ENCODE measurements around the gene ZBTB32. TPM values are rescaled to one million over a fixed set of nuclear protein-coding genes. Genes with fewer than 3 reads are reported as not detected.

Gene ZBTB32
- total RNA-seq, 3 donors from 2014 or later = 90.8 to 136 (median 101) TPM

- no peaks in the 10 kb centered on the region for H3K9me3 Mint-ChIP-seq
Measured at GRCh38 chr19:35743640-35744429, 39.5 kb downstream of the ZBTB32 start.

GRCh38 chr19:35744430-35745327 lies 40.3 kb downstream of the ZBTB32 start:
- DNase-seq (peak; percentile 90), ATAC-seq (peak; percentile 62 to 64)
- H3K27me3 Mint-ChIP-seq (ENCODE audit: low read depth) = no peaks in the 10 kb centered on the region
- peaks cover 8% of the 10 kb centered on the region for H3K36me3 Mint-ChIP-seq (ENCODE audit: insufficient read depth)
- peaks cover 65% of the 10 kb centered on the region for H3K4me1 Mint-ChIP-seq (ENCODE audit: low read depth)
- peak overlapping the region; percentile 98 for H3K4me3 Mint-ChIP-seq
- no peaks in the 10 kb centered on the region for H3K9me3 Mint-ChIP-seq

More at GRCh38 chr19:35743640-35744429, 39.5 kb downstream of the ZBTB32 start:
- H3K4me1 Mint-ChIP-seq (ENCODE audit: low read depth) = peaks cover 65% of the 10 kb centered on the region
- no peak for DNase-seq
- H3K27me3 Mint-ChIP-seq (ENCODE audit: low read depth) = no peaks in the 10 kb centered on the region
- H3K4me3 Mint-ChIP-seq = peak overlapping the region; percentile 98
- no peak for ATAC-seq
- peaks cover 8% of the 10 kb centered on the region for H3K36me3 Mint-ChIP-seq (ENCODE audit: insufficient read depth)

GRCh38 chr19:35745328-35746086 lies 41.1 kb downstream of the ZBTB32 start, which contains the start of the genes PSENEN and U2AF1L4:
Gene PSENEN (plus strand): TSS chr19:35745651. CDS start chr19:35745931, 280 bp downstream.
Gene U2AF1L4 (minus strand): TSS chr19:35745418. CDS start chr19:35745391, 27 bp downstream.
- peaks cover 66% of the 10 kb centered on the region for H3K4me1 Mint-ChIP-seq (ENCODE audit: low read depth)
- H3K27me3 Mint-ChIP-seq (ENCODE audit: low read depth) = no peaks in the 10 kb centered on the region
- DNase-seq (peak; percentile 94), ATAC-seq (peak; percentile 63 to 64)
- peaks cover 8% of the 10 kb centered on the region for H3K36me3 Mint-ChIP-seq (ENCODE audit: insufficient read depth)
- peak within 1 kb of the TSS; percentile 98 for H3K4me3 Mint-ChIP-seq
- H3K9me3 Mint-ChIP-seq = no peaks in the 10 kb centered on the region

GRCh38 chr19:35746087-35746462 lies 41.7 kb downstream of the ZBTB32 start:
- H3K9me3 Mint-ChIP-seq = no peaks in the 10 kb centered on the region
- ATAC-seq (no peak), DNase-seq (no peak)
- peaks cover 8% of the 10 kb centered on the region for H3K36me3 Mint-ChIP-seq (ENCODE audit: insufficient read depth)
- peaks cover 60% of the 10 kb centered on the region for H3K4me1 Mint-ChIP-seq (ENCODE audit: low read depth)
- H3K27me3 Mint-ChIP-seq (ENCODE audit: low read depth) = no peaks in the 10 kb centered on the region
- H3K4me3 Mint-ChIP-seq = peak overlapping the region; percentile 98

GRCh38 chr19:35746531-35746930 lies 42.2 kb downstream of the ZBTB32 start:
- H3K4me1 Mint-ChIP-seq (ENCODE audit: low read depth) = peaks cover 60% of the 10 kb centered on the region
- no peak for ATAC-seq
- H3K4me3 Mint-ChIP-seq = peak overlapping the region; percentile 98
- no peaks in the 10 kb centered on the region for H3K9me3 Mint-ChIP-seq
- peaks cover 8% of the 10 kb centered on the region for H3K36me3 Mint-ChIP-seq (ENCODE audit: insufficient read depth)
- H3K27me3 Mint-ChIP-seq (ENCODE audit: low read depth) = no peaks in the 10 kb centered on the region
- DNase-seq = no peak

GRCh38 chr19:35748106-35749020 lies 44.0 kb downstream of the ZBTB32 start, which contains the start of gene LIN37:
Gene LIN37 (plus strand): TSS chr19:35748576. CDS start chr19:35748725, 149 bp downstream.
- Mint-ChIP-seq H3K4me1 (ENCODE audit: low read depth) (peaks cover 44% of the 10 kb centered on the region), H3K9me3 (no peaks in the 10 kb centered on the region), H3K36me3 (ENCODE audit: insufficient read depth) (peaks cover 2% of the 10 kb centered on the region), H3K4me3 (peak within 1 kb of the TSS; percentile 98), H3K27me3 (ENCODE audit: low read depth) (no peaks in the 10 kb centered on the region)
- peak; percentile 96 for DNase-seq
- peak; percentile 77 to 79 for ATAC-seq

GRCh38 chr19:35750167-35750566 lies 45.8 kb downstream of the ZBTB32 start:
- H3K36me3 Mint-ChIP-seq (ENCODE audit: insufficient read depth) = peaks cover 4% of the 10 kb centered on the region
- H3K4me1 Mint-ChIP-seq (ENCODE audit: low read depth) = peaks cover 34% of the 10 kb centered on the region
- no peaks in the 10 kb centered on the region for H3K27me3 Mint-ChIP-seq (ENCODE audit: low read depth)
- no peaks in the 10 kb centered on the region for H3K9me3 Mint-ChIP-seq
- DNase-seq (no peak), ATAC-seq (no peak)
- H3K4me3 Mint-ChIP-seq = peak overlapping the region; percentile 46

- H3K4me1 Mint-ChIP-seq (ENCODE audit: low read depth) = peaks cover 30% of the 10 kb centered on the region
- no peaks in the 10 kb centered on the region for H3K9me3 Mint-ChIP-seq
- H3K4me3 Mint-ChIP-seq = no peak overlapping the region
- DNase-seq (no peak), ATAC-seq (no peak)
- H3K27me3 Mint-ChIP-seq (ENCODE audit: low read depth) = peaks cover 5% of the 10 kb centered on the region
- H3K36me3 Mint-ChIP-seq (ENCODE audit: insufficient read depth) = peaks cover 4% of the 10 kb centered on the region
Measured at GRCh38 chr19:35751839-35752745, 47.7 kb downstream of the ZBTB32 start.

GRCh38 chr19:35752746-35753350 lies 48.5 kb downstream of the ZBTB32 start:
- Mint-ChIP-seq H3K36me3 (ENCODE audit: insufficient read depth) (peaks cover 3% of the 10 kb centered on the region), H3K27me3 (ENCODE audit: low read depth) (peaks cover 5% of the 10 kb centered on the region), H3K4me3 (no peak overlapping the region), H3K9me3 (no peaks in the 10 kb centered on the region), H3K4me1 (ENCODE audit: low read depth) (peaks cover 34% of the 10 kb centered on the region)
- ATAC-seq (no peak), DNase-seq (no peak)

- Mint-ChIP-seq H3K36me3 (ENCODE audit: insufficient read depth) (peaks cover 2% of the 10 kb centered on the region), H3K9me3 (no peaks in the 10 kb centered on the region), H3K4me3 (no peak overlapping the region), H3K4me1 (ENCODE audit: low read depth) (peaks cover 30% of the 10 kb centered on the region), H3K27me3 (ENCODE audit: low read depth) (peaks cover 5% of the 10 kb centered on the region)
- ATAC-seq (no peak), DNase-seq (no peak)
Measured at GRCh38 chr19:35753634-35754369, 49.4 kb downstream of the ZBTB32 start.

- Mint-ChIP-seq H3K4me3 (no peak overlapping the region), H3K4me1 (ENCODE audit: low read depth) (peaks cover 31% of the 10 kb centered on the region), H3K27me3 (ENCODE audit: low read depth) (peaks cover 5% of the 10 kb centered on the region), H3K36me3 (ENCODE audit: insufficient read depth) (peaks cover 2% of the 10 kb centered on the region), H3K9me3 (no peaks in the 10 kb centered on the region)
- DNase-seq (no peak), ATAC-seq (no peak)
Measured at GRCh38 chr19:35754370-35755130, 50.2 kb downstream of the ZBTB32 start.

Measured in activated T-cell treated with anti-CD3 and anti-CD28 coated beads, Interleukin-2, amount 50 U/mL, for 4 hours (primary cell).